ENCODE data around the gene HOGA1. TPM values are rescaled to one million over a fixed set of nuclear protein-coding genes. Genes with fewer than 3 reads are reported as not detected.
A peak's percentile ranks its signal among the peaks of the same experiment; 100 is the strongest.

Gene HOGA1
- total RNA-seq, 1 experiment from 2014 or later: 0.08 TPM

- Histone ChIP-seq H3K27me3 (ENCODE audit: control insufficient read depth, insufficient read depth, low read length) (no peaks in the 10 kb centered on the region), H3K27ac (ENCODE audit: low read length) (peak overlapping the region; percentile 20; the same call in 1 of the 2 replicates), H3K4me1 (ENCODE audit: control insufficient read depth, insufficient read depth, low read length) (peaks cover 14% of the 10 kb centered on the region; the same call in 1 of the 2 replicates), H3K36me3 (ENCODE audit: control insufficient read depth, insufficient read depth, low read length) (no peaks in the 10 kb centered on the region), H3K9me3 (ENCODE audit: control insufficient read depth, insufficient read depth, low read depth, low read length) (no peaks in the 10 kb centered on the region), H3K4me3 (ENCODE audit: low read depth in 2 of 2, low read length in 2 of 2) (no peak overlapping the region)
- TF ChIP-seq TCF7L2 (IDR thresholded peaks at IDR 0.05; ENCODE audit: low read depth, low read length): no peak
- TF ChIP-seq SIN3A (IDR thresholded peaks at IDR 0.05; ENCODE audit: borderline replicate concordance, insufficient read depth, low read depth, low read length): no peak
- TF ChIP-seq REST (IDR thresholded peaks at IDR 0.05; ENCODE audit: insufficient read depth in 1 of 2, low read depth in 2 of 2, low read length in 1 of 2): no peak
- TF ChIP-seq POLR2AphosphoS5 (IDR thresholded peaks at IDR 0.05; ENCODE audit: low read depth, low read length): no peak
- TF ChIP-seq, protein P1, sequence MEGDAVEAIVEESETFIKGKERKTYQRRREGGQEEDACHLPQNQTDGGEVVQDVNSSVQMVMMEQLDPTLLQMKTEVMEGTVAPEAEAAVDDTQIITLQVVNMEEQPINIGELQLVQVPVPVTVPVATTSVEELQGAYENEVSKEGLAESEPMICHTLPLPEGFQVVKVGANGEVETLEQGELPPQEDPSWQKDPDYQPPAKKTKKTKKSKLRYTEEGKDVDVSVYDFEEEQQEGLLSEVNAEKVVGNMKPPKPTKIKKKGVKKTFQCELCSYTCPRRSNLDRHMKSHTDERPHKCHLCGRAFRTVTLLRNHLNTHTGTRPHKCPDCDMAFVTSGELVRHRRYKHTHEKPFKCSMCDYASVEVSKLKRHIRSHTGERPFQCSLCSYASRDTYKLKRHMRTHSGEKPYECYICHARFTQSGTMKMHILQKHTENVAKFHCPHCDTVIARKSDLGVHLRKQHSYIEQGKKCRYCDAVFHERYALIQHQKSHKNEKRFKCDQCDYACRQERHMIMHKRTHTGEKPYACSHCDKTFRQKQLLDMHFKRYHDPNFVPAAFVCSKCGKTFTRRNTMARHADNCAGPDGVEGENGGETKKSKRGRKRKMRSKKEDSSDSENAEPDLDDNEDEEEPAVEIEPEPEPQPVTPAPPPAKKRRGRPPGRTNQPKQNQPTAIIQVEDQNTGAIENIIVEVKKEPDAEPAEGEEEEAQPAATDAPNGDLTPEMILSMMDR (IDR thresholded peaks at IDR 0.05): no peak
- CTCF ChIA-PET: no interaction called here
- in situ Hi-C loops (cut with HindIII; ENCODE audit: low pct_unique_long_range_greater_than_20kb, low sequenced_read_pairs): no loop called here
- intact Hi-C loops (cut with micrococcal nuclease; ENCODE audit: unreplicated experiment): no loop called here
- ATAC-seq: no peak
- POLR2A ChIA-PET: no interaction called here
- BruUV-seq (replicated peaks): no TSS peak
- no peak for DNase-seq (ENCODE audit: low read depth, low spot score)
Observed at GRCh38 chr10:97600616-97601015, 16.4 kb downstream of the HOGA1 start.

GRCh38 chr10:97601268-97602215 lies 17.4 kb downstream of the HOGA1 start:
- H3K27me3 ChIP-seq (ENCODE audit: control insufficient read depth, insufficient read depth, low read length): no peaks in the 10 kb centered on the region
- H3K36me3 ChIP-seq (ENCODE audit: control insufficient read depth, insufficient read depth, low read length): no peaks in the 10 kb centered on the region
- in situ Hi-C loops (cut with HindIII; ENCODE audit: low pct_unique_long_range_greater_than_20kb, low sequenced_read_pairs): no loop called here
- no peak overlapping the region for H3K27ac ChIP-seq (ENCODE audit: low read length)
- DNase-seq (ENCODE audit: low read depth, low spot score) (no peak), ATAC-seq (peak; percentile 37; the same call in 1 of the 2 replicates)
- peaks cover 7% of the 10 kb centered on the region; the same call in 1 of the 2 replicates for H3K4me1 ChIP-seq (ENCODE audit: control insufficient read depth, insufficient read depth, low read length)
- H3K9me3 ChIP-seq (ENCODE audit: control insufficient read depth, insufficient read depth, low read depth, low read length): no peaks in the 10 kb centered on the region
- intact Hi-C loops (cut with micrococcal nuclease; ENCODE audit: unreplicated experiment): no loop called here
- no peak overlapping the region for H3K4me3 ChIP-seq (ENCODE audit: low read depth in 2 of 2, low read length in 2 of 2)
- POLR2A ChIA-PET: no interaction called here
- CTCF ChIA-PET: no interaction called here
- no TSS peak for BruUV-seq (replicated peaks)
- no peak for TF ChIP-seq REST (IDR thresholded peaks at IDR 0.05; ENCODE audit: insufficient read depth in 1 of 2, low read depth in 2 of 2, low read length in 1 of 2)
- TF ChIP-seq, protein P1 (IDR thresholded peaks at IDR 0.05): no peak
- no peak for TF ChIP-seq SIN3A (IDR thresholded peaks at IDR 0.05; ENCODE audit: borderline replicate concordance, insufficient read depth, low read depth, low read length)
- TF ChIP-seq POLR2AphosphoS5 (IDR thresholded peaks at IDR 0.05; ENCODE audit: low read depth, low read length): no peak
- no peak for TF ChIP-seq TCF7L2 (IDR thresholded peaks at IDR 0.05; ENCODE audit: low read depth, low read length)

Data from Panc1 (cell line).